Suprapubic skin (tissue), 4 donors: ENCODE data around the gene TMEM212.

Source experiments
- POLR2A ChIP-seq, 2 donors: fragments of 450-650 bp; IDR thresholded peaks; one replicate each; pipeline ENCODE4 v1.6.1; 2017; ENCODE audit warnings: antibody characterized with exemption in 2 of 2, mild to moderate bottlenecking in 2 of 2, moderate library complexity in 2 of 2
- POLR2AphosphoS5 ChIP-seq, 3 donors: sonication (generic); formaldehyde crosslinking; IDR thresholded peaks; one replicate each; pipeline ENCODE4 v1.6.1; 2017; ENCODE audit warnings: antibody characterized with exemption in 3 of 3
- TF ChIP-seq, protein P1 (sequence below), 2 donors: fragments of 200-600 bp in 1 of 2; fragments of 450-650 bp in 1 of 2; sonication (generic) in 1 of 2; IDR thresholded peaks; one replicate each; pipeline ENCODE4 v1.5.1; 2016 to 2019; ENCODE audit warnings: antibody characterized with exemption in 2 of 2, mild to moderate bottlenecking in 1 of 2, moderate library complexity in 1 of 2

DNA sequence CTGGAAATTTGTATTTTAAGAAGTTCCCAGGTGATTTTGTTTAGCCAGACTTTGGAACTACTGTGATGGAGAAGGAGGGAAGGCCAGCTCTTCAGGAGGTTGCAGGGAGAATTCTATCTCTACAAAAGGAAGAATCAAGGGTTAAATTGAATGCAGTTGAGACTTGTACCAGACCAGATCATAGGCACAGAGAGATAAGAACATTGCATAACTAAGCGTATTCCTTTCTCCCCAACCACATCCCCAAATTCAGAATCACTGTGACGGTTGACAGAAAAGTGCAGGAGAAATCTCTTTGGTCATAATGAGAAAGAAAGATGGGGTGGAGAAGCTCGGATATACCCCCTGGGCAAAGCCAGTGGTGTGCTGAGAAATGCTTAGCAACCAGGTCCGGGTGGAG lies 40.1 kb upstream of the TMEM212 start:
- TF ChIP-seq POLR2AphosphoS5 (IDR thresholded peaks at IDR 0.05) (no peak), POLR2A (IDR thresholded peaks at IDR 0.05) (no peak)
- TF ChIP-seq, protein P1, sequence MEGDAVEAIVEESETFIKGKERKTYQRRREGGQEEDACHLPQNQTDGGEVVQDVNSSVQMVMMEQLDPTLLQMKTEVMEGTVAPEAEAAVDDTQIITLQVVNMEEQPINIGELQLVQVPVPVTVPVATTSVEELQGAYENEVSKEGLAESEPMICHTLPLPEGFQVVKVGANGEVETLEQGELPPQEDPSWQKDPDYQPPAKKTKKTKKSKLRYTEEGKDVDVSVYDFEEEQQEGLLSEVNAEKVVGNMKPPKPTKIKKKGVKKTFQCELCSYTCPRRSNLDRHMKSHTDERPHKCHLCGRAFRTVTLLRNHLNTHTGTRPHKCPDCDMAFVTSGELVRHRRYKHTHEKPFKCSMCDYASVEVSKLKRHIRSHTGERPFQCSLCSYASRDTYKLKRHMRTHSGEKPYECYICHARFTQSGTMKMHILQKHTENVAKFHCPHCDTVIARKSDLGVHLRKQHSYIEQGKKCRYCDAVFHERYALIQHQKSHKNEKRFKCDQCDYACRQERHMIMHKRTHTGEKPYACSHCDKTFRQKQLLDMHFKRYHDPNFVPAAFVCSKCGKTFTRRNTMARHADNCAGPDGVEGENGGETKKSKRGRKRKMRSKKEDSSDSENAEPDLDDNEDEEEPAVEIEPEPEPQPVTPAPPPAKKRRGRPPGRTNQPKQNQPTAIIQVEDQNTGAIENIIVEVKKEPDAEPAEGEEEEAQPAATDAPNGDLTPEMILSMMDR (IDR thresholded peaks at IDR 0.05): no peak
